Esophagus (tissue), 2 donors: ENCODE data around the gene KCNQ1OT1. TPM values are rescaled to one million over a fixed set of nuclear protein-coding genes. Genes with fewer than 3 reads are reported as not detected.

ENCODE experiments used
- H3K27ac ChIP-seq, 2 donors: one replicate each; pipeline ENCODE4 v1.5.1; 2013; ENCODE audit warnings: low read depth in 2 of 2, mild to moderate bottlenecking in 2 of 2, inconsistent platforms in 1 of 2, low read length in 1 of 2, moderate library complexity in 1 of 2
- H3K27me3 ChIP-seq, 2 donors: one replicate each; pipeline ENCODE4 v1.6.1; 2013; ENCODE audit warnings: low read length in 2 of 2, control low read depth in 1 of 2, mild to moderate bottlenecking in 1 of 2; ENCODE audit not compliant: insufficient read depth in 2 of 2, control insufficient read depth in 1 of 2
- H3K36me3 ChIP-seq, 2 donors: one replicate each; pipeline ENCODE4 v1.6.1; 2013; ENCODE audit warnings: low read length in 1 of 2; ENCODE audit not compliant: control insufficient read depth in 2 of 2, insufficient read depth in 2 of 2
- H3K4me1 ChIP-seq, 2 donors: one replicate each; pipeline ENCODE4 v1.6.1; 2013; ENCODE audit warnings: low read length in 1 of 2; ENCODE audit not compliant: control insufficient read depth in 2 of 2, insufficient read depth in 2 of 2
- H3K4me3 ChIP-seq, 2 donors: one replicate each; pipeline ENCODE4 v1.5.1; 2013; ENCODE audit warnings: low read length in 2 of 2, mild to moderate bottlenecking in 2 of 2, low read depth in 1 of 2, moderate library complexity in 1 of 2
- H3K9me3 ChIP-seq, 2 donors: one replicate each; pipeline ENCODE4 v1.6.1; 2013; ENCODE audit warnings: mild to moderate bottlenecking in 2 of 2, low read depth in 1 of 2, low read length in 1 of 2, moderate library complexity in 1 of 2; ENCODE audit not compliant: control insufficient read depth in 2 of 2, insufficient read depth in 1 of 2
- WGBS, 2 donors: extraction: QIAGEN DNeasy Blood & Tissue Kit; methylation state at CpG; one replicate each; pipeline ENCODE4 v1.1.7; 2013; 5-methylcytosine and 5-hydroxymethylcytosine counted together
- polyA plus RNA-seq, 2 donors: library from polyadenylated mRNA; stranded (reverse); fragments of 200-250 nt; gene quantifications; one replicate each; pipeline ENCODE4 v1.2.3, GENCODE V29; 2013
- donor health status: healthy with polysubstance abuse.
- donor health status: Bipolar disorder and iron deficiency.

KCNQ1OT1 gene
- polyA plus RNA-seq, 2 donors, result 0.04 to 0.51 TPM

DNA sequence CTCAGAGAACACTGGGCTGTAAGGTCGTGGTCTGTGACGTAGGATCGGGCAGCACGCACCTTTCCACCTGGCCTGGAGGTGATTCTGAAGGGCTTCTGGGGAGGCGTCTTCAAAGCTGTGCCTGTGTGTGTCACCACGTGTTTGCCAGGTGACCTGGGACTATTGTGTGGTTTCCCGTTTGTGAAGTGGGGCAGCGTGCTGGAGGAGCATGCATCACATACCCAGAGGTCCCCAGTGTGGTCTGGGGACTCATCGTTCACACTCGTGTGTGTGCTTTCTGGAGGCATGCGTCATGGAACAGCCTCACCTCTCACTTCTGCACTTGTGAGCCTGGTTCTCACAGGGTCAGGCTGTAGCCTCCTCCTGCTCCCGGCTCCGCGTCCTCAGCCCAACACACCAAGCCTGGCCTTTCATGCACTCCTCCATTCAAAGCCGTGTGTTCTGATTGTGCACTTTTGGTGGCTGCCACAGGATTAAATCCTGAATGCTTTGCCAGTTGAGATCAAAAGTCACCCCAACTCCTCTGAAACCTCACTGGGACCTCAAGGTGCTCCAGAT is 106.3 kb downstream of the KCNQ1OT1 start:
- Histone ChIP-seq H3K27me3 (no peaks in the 10 kb centered on the region), H3K27ac (no peak overlapping the region), H3K4me3 (no peak overlapping the region), H3K36me3 (no peaks in the 10 kb centered on the region), H3K4me1 (no peaks in the 10 kb centered on the region), H3K9me3 (no peaks in the 10 kb centered on the region)
- 92 to 93% methylated on average over 15 of the region's 15 CpGs for WGBS, 2 donors

DNA sequence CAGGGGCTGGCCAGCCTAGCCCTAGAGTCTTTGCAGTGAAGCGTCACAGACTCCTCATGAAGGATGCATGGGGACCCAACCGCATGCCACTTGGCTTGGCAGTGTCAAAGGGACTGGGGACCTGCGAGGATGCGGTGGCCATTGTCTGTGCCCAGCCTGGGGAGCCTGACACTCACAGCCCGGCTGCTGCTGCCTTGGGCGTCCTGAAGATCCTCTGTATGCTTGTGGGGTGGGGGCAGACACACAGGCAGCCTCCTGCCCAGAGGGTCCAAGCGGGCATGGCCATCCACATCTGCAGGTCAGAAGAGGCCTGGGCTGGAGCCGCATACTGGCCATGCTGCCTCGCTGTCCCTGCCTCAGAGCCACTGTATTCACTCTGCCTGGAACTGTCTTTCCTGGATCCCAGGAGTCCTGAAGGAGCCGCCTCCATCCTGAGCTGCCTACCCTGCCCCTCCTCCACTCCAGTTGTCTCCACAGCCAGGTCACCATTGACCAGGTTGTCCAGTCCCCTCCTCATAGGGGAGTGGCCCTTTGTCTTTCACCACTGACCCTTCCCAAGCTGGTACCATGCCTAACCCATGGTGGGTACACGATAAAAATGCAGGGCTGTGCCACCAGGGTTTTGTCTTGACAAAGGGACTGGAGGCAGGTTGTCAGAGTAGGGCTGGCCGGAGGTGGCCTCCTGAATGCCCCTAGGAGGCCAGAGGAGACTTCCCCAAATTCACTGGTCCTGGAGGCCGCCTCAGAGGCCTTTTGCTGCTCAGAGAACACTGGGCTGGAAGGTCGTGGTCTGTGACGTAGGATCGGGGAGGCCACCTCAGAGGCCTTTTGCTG is 107.0 kb downstream of the KCNQ1OT1 start:
- Histone ChIP-seq H3K27me3 (no peaks in the 10 kb centered on the region), H3K9me3 (no peaks in the 10 kb centered on the region), H3K4me1 (no peaks in the 10 kb centered on the region), H3K27ac (no peak overlapping the region), H3K36me3 (no peaks in the 10 kb centered on the region), H3K4me3 (no peak overlapping the region)
- WGBS, 2 donors, result 94 to 98% methylated on average over 16 of the region's 16 CpGs

DNA sequence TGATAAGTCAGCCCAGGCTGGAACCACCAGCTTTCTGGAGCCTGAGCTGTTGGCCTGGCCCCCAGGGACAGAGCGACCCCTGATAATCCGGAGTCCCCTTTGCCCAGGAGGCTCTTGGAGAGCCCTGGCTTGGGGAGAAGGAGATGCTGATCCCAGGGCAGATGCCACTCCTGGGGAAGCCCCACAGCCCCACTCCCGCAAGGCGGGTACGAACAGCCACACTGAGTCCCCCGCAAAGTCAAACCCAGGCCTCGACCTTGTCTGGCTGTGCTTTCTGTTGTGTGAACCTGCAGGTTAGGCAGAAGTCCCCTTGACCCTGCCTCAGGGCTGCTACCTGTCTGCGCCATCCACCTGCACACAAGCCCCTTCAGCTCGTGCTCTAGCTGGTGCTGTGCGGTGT is 108.0 kb downstream of the KCNQ1OT1 start:
- H3K27me3 ChIP-seq, result no peaks in the 10 kb centered on the region
- H3K9me3 ChIP-seq, result no peaks in the 10 kb centered on the region
- H3K4me1 ChIP-seq, result no peaks in the 10 kb centered on the region
- no peak overlapping the region for H3K27ac ChIP-seq
- 93 to 94% methylated on average over 10 of the region's 10 CpGs for WGBS, 2 donors
- H3K36me3 ChIP-seq, result no peaks in the 10 kb centered on the region
- no peak overlapping the region for H3K4me3 ChIP-seq

DNA sequence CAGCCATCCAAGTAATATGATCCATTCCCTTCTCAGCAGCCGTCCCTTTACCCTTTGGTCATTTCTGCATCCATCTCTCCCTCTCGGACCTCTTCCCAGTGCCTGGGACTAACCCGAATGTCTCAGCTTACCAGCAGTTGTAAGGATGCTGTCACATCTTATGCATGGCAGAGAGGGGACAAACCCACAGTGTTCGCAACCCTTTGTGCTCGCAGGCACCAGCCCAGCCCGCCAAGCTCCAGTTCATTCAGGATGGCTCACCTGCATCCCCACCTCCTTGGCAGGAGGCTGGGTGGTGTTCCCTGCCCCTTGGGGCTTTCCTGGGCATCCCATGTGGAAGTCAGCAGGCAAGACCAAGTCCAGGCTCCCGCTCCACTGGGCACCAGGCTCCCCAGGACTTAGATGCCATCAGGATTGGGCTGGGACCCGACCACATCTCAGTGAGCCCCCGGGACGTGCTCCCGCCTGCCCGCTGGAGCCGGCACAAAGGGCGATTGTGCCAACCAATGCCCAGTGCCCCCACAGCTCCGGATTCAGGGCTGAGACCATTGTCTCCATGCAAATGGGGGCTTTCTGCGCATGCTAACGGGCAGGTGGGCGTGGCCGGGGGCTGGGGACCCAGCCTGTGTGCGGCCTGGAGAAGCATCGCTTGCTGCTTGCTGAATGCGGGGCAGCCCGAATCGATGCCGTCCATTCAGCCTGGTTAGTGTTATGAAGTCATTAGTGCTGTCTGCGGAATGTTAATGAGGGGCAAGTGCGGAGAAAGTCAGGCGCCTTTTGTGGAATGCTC is 108.6 kb downstream of the KCNQ1OT1 start:
- Histone ChIP-seq H3K4me3 (no peak overlapping the region), H3K27ac (no peak overlapping the region), H3K36me3 (no peaks in the 10 kb centered on the region), H3K27me3 (no peaks in the 10 kb centered on the region), H3K4me1 (no peaks in the 10 kb centered on the region), H3K9me3 (no peaks in the 10 kb centered on the region)
- 86 to 87% methylated on average over 28 of the region's 28 CpGs for WGBS, 2 donors

DNA sequence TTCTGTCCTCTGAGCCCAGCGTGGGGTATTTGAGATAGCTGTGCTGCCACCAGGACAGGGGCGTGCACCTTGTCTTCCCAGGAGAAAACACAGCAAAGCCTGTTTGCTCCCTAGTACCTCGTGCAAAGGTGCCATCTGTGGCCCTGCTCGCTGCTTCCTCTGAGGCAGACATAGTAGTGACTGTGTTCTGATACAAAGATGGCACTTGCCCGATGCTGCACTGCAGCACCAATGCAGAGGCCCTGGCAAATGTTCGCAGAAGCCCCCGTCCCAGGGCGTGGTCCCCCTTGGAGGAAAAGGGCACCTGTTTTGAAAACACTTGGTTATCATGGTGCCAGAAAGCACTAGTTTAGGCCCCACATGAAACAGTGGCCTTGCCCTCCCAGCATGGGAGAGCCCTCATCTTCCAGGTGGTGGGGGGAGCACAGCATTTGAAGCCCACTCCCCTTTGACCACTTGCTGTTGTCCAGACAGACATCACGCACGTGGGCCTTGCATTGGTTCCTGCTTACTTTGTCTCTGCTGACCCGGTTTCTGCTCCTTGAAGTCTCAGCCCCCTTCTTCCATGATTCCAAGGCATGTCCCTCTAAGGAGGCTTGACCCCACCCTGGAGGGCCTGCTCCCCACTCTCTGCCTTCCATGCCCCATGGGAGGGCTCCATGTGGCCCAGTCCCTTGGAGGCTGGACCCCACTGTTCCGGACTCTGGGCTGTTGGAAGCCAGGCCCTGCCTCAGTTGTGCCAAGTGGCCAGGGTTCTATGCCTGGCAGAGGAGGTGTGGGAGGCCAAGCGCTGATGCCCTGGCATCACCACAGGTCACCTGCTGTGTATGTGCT is 109.4 kb downstream of the KCNQ1OT1 start:
- H3K27ac ChIP-seq, result no peak overlapping the region
- H3K27me3 ChIP-seq, result no peaks in the 10 kb centered on the region
- H3K9me3 ChIP-seq, result no peaks in the 10 kb centered on the region
- H3K4me3 ChIP-seq, result no peak overlapping the region
- WGBS, 2 donors, result 90 to 91% methylated on average over 13 of the region's 13 CpGs
- H3K4me1 ChIP-seq, result no peaks in the 10 kb centered on the region
- H3K36me3 ChIP-seq, result no peaks in the 10 kb centered on the region

DNA sequence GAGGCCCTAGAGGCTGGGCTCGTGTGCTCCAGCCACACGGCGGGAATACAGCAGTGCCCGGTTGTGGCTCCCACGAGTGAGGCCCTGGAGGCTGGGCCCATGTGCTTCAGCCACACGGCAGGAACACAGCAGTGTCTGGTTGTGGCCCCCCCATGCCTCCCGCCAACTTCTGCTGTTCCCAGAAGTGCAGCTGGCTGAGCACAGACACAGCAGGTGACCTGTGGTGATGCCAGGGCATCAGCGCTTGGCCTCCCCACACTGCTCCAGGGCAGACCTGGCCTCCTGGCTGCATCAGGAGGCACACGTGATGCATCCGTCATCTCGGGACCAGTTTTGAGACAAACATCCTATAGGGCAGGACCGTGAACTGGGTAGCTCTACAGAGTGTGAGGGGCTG is 110.3 kb downstream of the KCNQ1OT1 start:
- no peaks in the 10 kb centered on the region for H3K36me3 ChIP-seq
- 86 to 88% methylated on average over 12 of the region's 12 CpGs for WGBS, 2 donors
- no peak overlapping the region for H3K27ac ChIP-seq

DNA sequence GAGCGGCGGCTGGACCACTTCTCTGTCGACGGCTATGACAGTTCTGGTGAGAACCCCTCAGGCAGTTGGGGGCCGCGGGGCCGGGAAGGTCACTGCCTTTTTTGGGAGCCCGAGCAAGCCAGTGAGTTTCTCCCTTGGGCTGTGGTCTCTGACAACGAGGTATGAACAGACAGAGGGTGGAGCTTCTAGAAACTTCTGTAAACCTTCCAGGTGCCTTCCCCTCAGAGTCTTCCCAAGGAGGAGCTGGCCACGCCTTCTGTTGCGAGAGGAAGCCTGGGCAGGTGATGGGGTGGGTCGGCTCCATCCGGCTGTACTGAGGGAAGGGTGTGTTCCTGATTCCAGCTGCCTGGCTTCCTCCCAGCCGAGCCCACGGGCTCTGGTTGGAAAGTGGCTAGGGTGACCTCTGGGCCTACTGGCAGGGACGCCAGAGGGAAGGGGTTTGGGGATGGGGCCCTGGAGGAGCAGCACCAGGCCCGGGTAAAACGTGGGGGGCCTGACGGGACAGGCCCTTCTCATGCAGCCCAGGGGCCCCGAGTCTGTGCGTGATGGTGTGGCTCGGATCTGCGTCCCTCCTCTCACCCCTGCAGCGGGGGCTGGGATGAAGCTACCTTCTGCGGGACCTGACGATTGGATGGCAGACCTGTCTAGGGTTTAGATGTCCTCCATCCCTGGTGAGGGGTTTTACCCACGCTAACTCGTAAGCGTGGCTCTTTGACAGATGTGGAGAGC is 110.8 kb downstream of the KCNQ1OT1 start:
- no peak overlapping the region for H3K4me3 ChIP-seq
- no peaks in the 10 kb centered on the region for H3K4me1 ChIP-seq
- H3K27ac ChIP-seq, result no peak overlapping the region
- H3K36me3 ChIP-seq, result no peaks in the 10 kb centered on the region
- no peaks in the 10 kb centered on the region for H3K9me3 ChIP-seq
- no peaks in the 10 kb centered on the region for H3K27me3 ChIP-seq
- WGBS, 2 donors, result 78 to 82% methylated on average over 26 to 29 of the region's 29 CpGs

More for the DNA sequence above, 110.3 kb downstream of the KCNQ1OT1 start:
- H3K4me1 ChIP-seq, result no peaks in the 10 kb centered on the region
- no peaks in the 10 kb centered on the region for H3K9me3 ChIP-seq
- no peaks in the 10 kb centered on the region for H3K27me3 ChIP-seq
- H3K4me3 ChIP-seq, result no peak overlapping the region

DNA sequence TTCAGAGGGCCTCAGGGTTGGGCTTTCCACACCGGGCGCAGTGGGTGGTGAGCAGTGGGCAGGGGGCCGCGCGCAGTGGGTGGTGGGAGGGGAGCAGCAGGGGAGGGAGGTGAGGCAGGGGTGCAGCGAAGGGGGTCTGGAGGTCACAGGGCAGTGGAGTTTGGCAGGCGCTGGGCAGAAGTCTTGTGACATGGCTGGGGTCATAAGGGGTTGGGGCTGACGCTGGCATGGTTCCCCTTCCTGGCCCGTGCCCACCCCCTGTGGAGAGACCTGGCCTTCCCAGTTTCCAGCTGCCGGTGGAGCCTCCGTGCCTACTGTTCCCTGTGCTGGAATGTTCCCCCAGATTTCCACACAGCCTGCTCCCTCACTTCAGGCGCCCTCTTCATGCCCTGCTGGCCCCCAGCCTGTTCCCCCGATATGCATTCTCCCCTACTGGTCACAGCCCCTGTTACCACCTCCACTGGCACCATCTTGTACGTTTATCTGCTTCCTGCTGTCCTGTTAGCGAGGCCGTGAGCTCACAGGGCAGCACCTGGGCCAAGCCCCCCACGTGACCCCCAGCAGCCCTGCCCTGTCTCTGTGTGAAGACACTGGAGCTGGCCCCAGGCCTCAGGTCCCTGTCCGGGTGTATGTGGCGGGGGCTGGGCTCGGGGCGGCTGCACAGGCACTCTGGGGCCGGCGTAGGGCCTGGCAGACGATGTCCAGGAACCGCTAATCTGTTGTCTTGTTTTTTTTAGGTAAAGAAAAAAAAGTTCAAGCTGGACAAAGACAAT is 111.6 kb downstream of the KCNQ1OT1 start:
- no peaks in the 10 kb centered on the region for H3K4me1 ChIP-seq
- 89 to 90% methylated on average over 24 to 25 of the region's 25 CpGs for WGBS, 2 donors
- no peaks in the 10 kb centered on the region for H3K27me3 ChIP-seq
- no peak overlapping the region for H3K27ac ChIP-seq
- H3K9me3 ChIP-seq, result no peaks in the 10 kb centered on the region
- H3K36me3 ChIP-seq, result no peaks in the 10 kb centered on the region
- H3K4me3 ChIP-seq, result no peak overlapping the region
